ENCODE data around the gene MORN2. TPM values are rescaled to one million over a fixed set of nuclear protein-coding genes. Genes with fewer than 3 reads are reported as not detected.

Gene MORN2
- total and polyA plus RNA-seq, 2 donors (not counting 3 experiments of a cell fraction or from before 2014, with no cell fraction given) = 11.6 to 15.0 TPM

DNA sequence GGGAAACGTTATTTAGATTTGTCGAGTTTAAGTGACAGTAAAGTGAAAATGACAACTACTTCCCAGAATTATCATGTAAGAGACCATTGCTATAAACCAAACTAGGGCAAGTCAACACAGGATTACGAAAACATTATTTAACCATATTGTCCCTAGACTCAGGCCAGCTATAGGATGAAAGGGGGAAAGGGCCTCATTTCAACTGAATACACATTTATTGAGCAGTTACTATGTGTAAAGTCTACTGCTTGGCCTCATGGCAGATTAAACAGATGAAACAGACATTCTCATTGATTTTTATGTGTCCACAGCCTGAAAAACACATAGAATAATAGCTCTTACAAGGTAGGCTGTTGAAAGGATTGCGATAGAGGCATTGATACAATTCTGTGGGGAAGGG, 46.6 kb downstream of the MORN2 start:
- BruUV-seq (replicated peaks) = no TSS peak
- no peak overlapping the region for H2AFZ ChIP-seq (ENCODE audit: low read depth, low read length)
- DNase-seq (ENCODE audit: low read depth, low spot score) = no peak
- H3K36me3 ChIP-seq (ENCODE audit: control insufficient read depth in 2 of 2, extremely low read depth in 1 of 2, insufficient read depth in 2 of 2, low read length in 2 of 2) = no peaks in the 10 kb centered on the region
- H3K27ac ChIP-seq (ENCODE audit: insufficient read depth, low read depth, low read length) = no peak overlapping the region
- no peak overlapping the region for H3K9ac ChIP-seq (replicated peaks; ENCODE audit: extremely low read depth, insufficient read depth, low read length)
- peaks cover 0 to 2% of the 10 kb centered on the region in 2 experiments for H3K27me3 ChIP-seq (ENCODE audit: control insufficient read depth in 2 of 2, insufficient read depth in 2 of 2, low read length in 2 of 2)
- dilution Hi-C loops (cut with MboI; ENCODE audit: extremely low pct_ligation_motif_present, low sequenced_read_pairs) = no loop called here
- H3K79me2 ChIP-seq (ENCODE audit: control insufficient read depth, insufficient read depth, low read length) = no peaks in the 10 kb centered on the region
- H3K4me1 ChIP-seq (ENCODE audit: control insufficient read depth, extremely low read depth, insufficient read depth, low read length) = no peaks in the 10 kb centered on the region
- H3K9me3 ChIP-seq (replicated peaks; ENCODE audit: control insufficient read depth, insufficient read depth, low read length) = no peaks in the 10 kb centered on the region
- no peak overlapping the region for H3K4me3 ChIP-seq (replicated peaks in 1 of 3; ENCODE audit: insufficient read depth in 1 of 3, low read depth in 1 of 3, low read length in 3 of 3)
- CTCF ChIA-PET = no interaction called here
- H3K4me2 ChIP-seq (ENCODE audit: insufficient read depth, low read length) = no peak overlapping the region
- no peak for TF ChIP-seq POLR2AphosphoS5 (IDR thresholded peaks at IDR 0.05; ENCODE audit: insufficient read depth, low read depth, low read length)
- TF ChIP-seq MYC (IDR thresholded peaks at IDR 0.05; ENCODE audit: low read depth, low read length) = no peak
- TF ChIP-seq GATA2 (IDR thresholded peaks at IDR 0.05; ENCODE audit: insufficient read depth, insufficient read length, low read depth, low read length) = no peak
- TF ChIP-seq JUN (IDR thresholded peaks at IDR 0.05; ENCODE audit: borderline replicate concordance, insufficient read depth, insufficient read length, low read depth) = no peak
- TF ChIP-seq POLR2A (IDR thresholded peaks at IDR 0.05; ENCODE audit: low read depth, low read length) = no peak
- POLR2A ChIA-PET = no interaction called here
- intact Hi-C loops (cut with micrococcal nuclease) = no loop called here
- H3K9me1 ChIP-seq (replicated peaks; ENCODE audit: control insufficient read depth, extremely low read depth, insufficient read depth, low read length) = no peaks in the 10 kb centered on the region
- no peaks in the 10 kb centered on the region for H4K20me1 ChIP-seq (replicated peaks; ENCODE audit: control insufficient read depth, extremely low read depth, insufficient read depth, low read length)
- no peak for FAIRE-seq

DNA sequence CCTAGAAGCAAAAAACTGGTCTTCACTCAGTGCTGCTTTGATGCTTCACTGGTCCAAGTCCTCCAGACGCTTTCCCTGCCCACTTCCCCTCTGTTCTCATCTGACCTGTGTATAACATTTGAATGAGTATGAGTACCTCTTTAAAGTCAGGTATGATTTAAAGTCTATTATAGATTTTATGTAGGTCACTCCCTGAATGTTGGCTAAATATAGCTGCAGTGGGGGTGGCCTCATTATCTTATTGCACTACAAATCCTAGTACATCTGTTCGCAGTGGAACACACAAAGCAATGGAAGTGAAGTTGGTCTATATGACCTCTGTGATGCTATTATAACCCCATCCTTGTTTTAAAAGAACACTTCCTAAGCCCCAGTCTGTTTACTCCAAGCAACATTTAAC, 47.1 kb downstream of the MORN2 start:
- Histone ChIP-seq H3K9me3 (replicated peaks; ENCODE audit: control insufficient read depth, insufficient read depth, low read length) (no peaks in the 10 kb centered on the region), H3K4me2 (ENCODE audit: insufficient read depth, low read length) (no peak overlapping the region), H3K27ac (ENCODE audit: insufficient read depth, low read depth, low read length) (no peak overlapping the region), H3K4me3 (replicated peaks in 1 of 3; ENCODE audit: insufficient read depth in 1 of 3, low read depth in 1 of 3, low read length in 3 of 3) (no peak overlapping the region), H3K9ac (replicated peaks; ENCODE audit: extremely low read depth, insufficient read depth, low read length) (no peak overlapping the region), H2AFZ (ENCODE audit: low read depth, low read length) (no peak overlapping the region), H3K4me1 (ENCODE audit: control insufficient read depth, extremely low read depth, insufficient read depth, low read length) (no peaks in the 10 kb centered on the region), H3K36me3 (ENCODE audit: control insufficient read depth in 2 of 2, extremely low read depth in 1 of 2, insufficient read depth in 2 of 2, low read length in 2 of 2) (no peaks in the 10 kb centered on the region), H3K27me3 (ENCODE audit: control insufficient read depth in 2 of 2, insufficient read depth in 2 of 2, low read length in 2 of 2) (peaks cover 0 to 2% of the 10 kb centered on the region in 2 experiments), H3K79me2 (ENCODE audit: control insufficient read depth, insufficient read depth, low read length) (no peaks in the 10 kb centered on the region), H3K9me1 (replicated peaks; ENCODE audit: control insufficient read depth, extremely low read depth, insufficient read depth, low read length) (no peaks in the 10 kb centered on the region), H4K20me1 (replicated peaks; ENCODE audit: control insufficient read depth, extremely low read depth, insufficient read depth, low read length) (no peaks in the 10 kb centered on the region)
- ChIA-PET CTCF (interaction anchor here (1.8 kb wide), 1 partner anchor 9 kb away, joined by 5 read pairs; no protein-coding TSS in a partner anchor), POLR2A (no interaction called here)
- intact Hi-C loops (cut with micrococcal nuclease) (no loop called here), dilution Hi-C loops (cut with MboI; ENCODE audit: extremely low pct_ligation_motif_present, low sequenced_read_pairs) (no loop called here)
- TF ChIP-seq FOS (IDR thresholded peaks at IDR 0.05; ENCODE audit: borderline replicate concordance, insufficient read depth, low read length) (no peak), POLR2A (IDR thresholded peaks at IDR 0.05; ENCODE audit: low read depth, low read length) (no peak), JUN (IDR thresholded peaks at IDR 0.05; ENCODE audit: borderline replicate concordance, insufficient read depth, insufficient read length, low read depth) (no peak), GATA2 (IDR thresholded peaks at IDR 0.05; ENCODE audit: insufficient read depth, insufficient read length, low read depth, low read length) (no peak), MYC (IDR thresholded peaks at IDR 0.05; ENCODE audit: low read depth, low read length) (no peak), POLR2AphosphoS5 (IDR thresholded peaks at IDR 0.05; ENCODE audit: insufficient read depth, low read depth, low read length) (no peak), EZH2 (IDR thresholded peaks at IDR 0.05; ENCODE audit: borderline replicate concordance, low read depth, low read length, severe bottlenecking) (no peak)
- TF ChIP-seq, protein P1, sequence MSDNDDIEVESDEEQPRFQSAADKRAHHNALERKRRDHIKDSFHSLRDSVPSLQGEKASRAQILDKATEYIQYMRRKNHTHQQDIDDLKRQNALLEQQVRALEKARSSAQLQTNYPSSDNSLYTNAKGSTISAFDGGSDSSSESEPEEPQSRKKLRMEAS (IDR thresholded peaks at IDR 0.05; ENCODE audit: insufficient read depth, insufficient read length) = no peak
- TF ChIP-seq, protein P2, sequence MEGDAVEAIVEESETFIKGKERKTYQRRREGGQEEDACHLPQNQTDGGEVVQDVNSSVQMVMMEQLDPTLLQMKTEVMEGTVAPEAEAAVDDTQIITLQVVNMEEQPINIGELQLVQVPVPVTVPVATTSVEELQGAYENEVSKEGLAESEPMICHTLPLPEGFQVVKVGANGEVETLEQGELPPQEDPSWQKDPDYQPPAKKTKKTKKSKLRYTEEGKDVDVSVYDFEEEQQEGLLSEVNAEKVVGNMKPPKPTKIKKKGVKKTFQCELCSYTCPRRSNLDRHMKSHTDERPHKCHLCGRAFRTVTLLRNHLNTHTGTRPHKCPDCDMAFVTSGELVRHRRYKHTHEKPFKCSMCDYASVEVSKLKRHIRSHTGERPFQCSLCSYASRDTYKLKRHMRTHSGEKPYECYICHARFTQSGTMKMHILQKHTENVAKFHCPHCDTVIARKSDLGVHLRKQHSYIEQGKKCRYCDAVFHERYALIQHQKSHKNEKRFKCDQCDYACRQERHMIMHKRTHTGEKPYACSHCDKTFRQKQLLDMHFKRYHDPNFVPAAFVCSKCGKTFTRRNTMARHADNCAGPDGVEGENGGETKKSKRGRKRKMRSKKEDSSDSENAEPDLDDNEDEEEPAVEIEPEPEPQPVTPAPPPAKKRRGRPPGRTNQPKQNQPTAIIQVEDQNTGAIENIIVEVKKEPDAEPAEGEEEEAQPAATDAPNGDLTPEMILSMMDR (IDR thresholded peaks at IDR 0.05; ENCODE audit: extremely low read depth in 1 of 2, insufficient read depth in 1 of 2, low read depth in 1 of 2, low read length in 2 of 2) = no peak
- no TSS peak for BruUV-seq (replicated peaks)
- DNase-seq (ENCODE audit: low read depth, low spot score) (no peak), FAIRE-seq (no peak)

Measured in endothelial cell of umbilical vein (primary cell).